IMR-90 (cell line): Measurements from ENCODE around the gene TULP3. TPM values are rescaled to one million over a fixed set of nuclear protein-coding genes. Genes with fewer than 3 reads are reported as not detected.

ENCODE experiments used
- ATAC-seq: fragments of 200-7000 bp; cut with Tn5 transposase; 2 replicates; pipeline ENCODE4 v1.9.1; 2020; ENCODE audit warnings: low read depth, mild to moderate bottlenecking, moderate library complexity
- BruUV-seq: library from RNA; stranded (reverse); fragments of 400-500 nt; replicated peaks from 2 replicates; lab custom pipeline; 2021; lab: Mats Ljungman, UMichigan
- CTCF ChIA-PET: fragments of 300-600 bp; formaldehyde crosslinking; extraction: SDS; loops from one replicate; lab custom pipeline; 2021; ENCODE audit warnings: antibody characterized with exemption; lab: Yijun Ruan, JAX
- POLR2A ChIA-PET: fragments of 300-600 bp; sonication (Branson Sonifier 250); formaldehyde crosslinking; loops from one replicate; lab custom pipeline; 2022; ENCODE audit warnings: antibody characterized with exemption; ENCODE audit not compliant: unreplicated experiment; lab: Charles Lee
- DNase-seq: peaks from one replicate; pipeline ENCODE4 v3.0.0; 2013
- H2AFZ ChIP-seq: replicated peaks from 2 replicates; pipeline ENCODE3; 2013; ENCODE audit warnings: low read length, mild to moderate bottlenecking; ENCODE audit not compliant: poor library complexity
- H2AK5ac ChIP-seq: 2 replicates; pipeline ENCODE4 v1.6.1; 2013; ENCODE audit warnings: low read depth, low read length, inconsistent platforms
- H2AK9ac ChIP-seq: replicated peaks from 2 replicates; pipeline ENCODE3; 2013; ENCODE audit warnings: mild to moderate bottlenecking, low read depth, low read length, moderate library complexity; ENCODE audit not compliant: poor library complexity
- H2BK120ac ChIP-seq: 2 replicates; pipeline ENCODE4 v1.6.1; 2013; ENCODE audit warnings: low read depth, low read length, inconsistent platforms
- H2BK15ac ChIP-seq: 3 replicates; pipeline ENCODE4 v1.6.1; 2013; ENCODE audit warnings: low read depth, low read length, inconsistent platforms
- H2BK20ac ChIP-seq: 2 replicates; pipeline ENCODE4 v1.6.1; 2013; ENCODE audit warnings: low read depth, mild to moderate bottlenecking, inconsistent platforms, low read length, moderate library complexity
- H2BK5ac ChIP-seq: 2 replicates; pipeline ENCODE4 v1.6.1; 2013; ENCODE audit warnings: mild to moderate bottlenecking, low read depth, low read length, inconsistent platforms; ENCODE audit not compliant: poor library complexity, severe bottlenecking
- H3K14ac ChIP-seq: replicated peaks from 2 replicates; pipeline ENCODE4 v1.6.1; 2013; ENCODE audit warnings: low read depth, low read length, inconsistent platforms
- H3K18ac ChIP-seq: 2 replicates; pipeline ENCODE4 v1.6.1; 2013; ENCODE audit warnings: low read depth, low read length, control low read depth
- H3K23ac ChIP-seq: 2 replicates; pipeline ENCODE4 v1.6.1; 2013; ENCODE audit warnings: low read depth, low read length, inconsistent platforms
- H3K27ac ChIP-seq: 2 replicates; pipeline ENCODE4 v1.5.1; 2013; ENCODE audit warnings: mild to moderate bottlenecking, control low read depth, low read length; ENCODE audit not compliant: insufficient read depth
- H3K27me3 ChIP-seq: 2 replicates; pipeline ENCODE4 v1.6.1; 2013; ENCODE audit warnings: low read length; ENCODE audit not compliant: control insufficient read depth, insufficient read depth
- H3K36me3 ChIP-seq: 2 replicates; pipeline ENCODE4 v1.6.1; 2013; ENCODE audit warnings: low read length, mixed read lengths; ENCODE audit not compliant: control insufficient read depth, insufficient read depth
- H3K4ac ChIP-seq: 2 replicates; pipeline ENCODE4 v1.6.1; 2013; ENCODE audit warnings: low read depth, low read length, inconsistent platforms
- H3K4me1 ChIP-seq: 2 replicates; pipeline ENCODE4 v1.6.1; 2013; ENCODE audit warnings: low read length, mixed read lengths; ENCODE audit not compliant: control insufficient read depth, insufficient read depth
- H3K4me2 ChIP-seq: 2 replicates; pipeline ENCODE4 v1.6.1; 2013; ENCODE audit warnings: low read depth, mild to moderate bottlenecking, control low read depth, low read length, moderate library complexity
- H3K4me3 ChIP-seq: 2 replicates; pipeline ENCODE4 v1.5.1; 2013; ENCODE audit warnings: low read depth, mild to moderate bottlenecking, control low read depth, low read length, moderate library complexity; ENCODE audit not compliant: insufficient read depth
- H3K56ac ChIP-seq: 2 replicates; pipeline ENCODE4 v1.6.1; 2013; ENCODE audit warnings: low read length, inconsistent platforms; ENCODE audit not compliant: insufficient read depth; ENCODE audit errors: extremely low read depth
- H3K79me1 ChIP-seq, 2 experiments: 2 replicates each; pipeline ENCODE4 v1.6.1; 2013; ENCODE audit warnings: low read length in 2 of 2, inconsistent platforms in 1 of 2, low read depth in 1 of 2
- H3K9ac ChIP-seq: 2 replicates; pipeline ENCODE4 v1.6.1; 2013; ENCODE audit warnings: low read depth, low read length, control low read depth
- H3K9me1 ChIP-seq: 2 replicates; pipeline ENCODE4 v1.6.1; 2013; ENCODE audit warnings: low read length, inconsistent platforms; ENCODE audit not compliant: insufficient read depth
- H3K9me3 ChIP-seq: 2 replicates; pipeline ENCODE4 v1.6.1; 2013; ENCODE audit warnings: low read length; ENCODE audit not compliant: control insufficient read depth, insufficient read depth
- H4K20me1 ChIP-seq: 2 replicates; pipeline ENCODE4 v1.6.1; 2013; ENCODE audit warnings: low read length, inconsistent platforms; ENCODE audit not compliant: insufficient read depth
- H4K5ac ChIP-seq: 2 replicates; pipeline ENCODE4 v1.6.1; 2013; ENCODE audit warnings: mild to moderate bottlenecking, low read depth, low read length, control low read depth
- H4K8ac ChIP-seq, 2 experiments: 2 replicates each; pipeline ENCODE4 v1.6.1; 2013; ENCODE audit warnings: low read depth in 2 of 2, low read length in 2 of 2, control low read depth in 1 of 2, inconsistent platforms in 1 of 2
- H4K91ac ChIP-seq: 2 replicates; pipeline ENCODE4 v1.6.1; 2013; ENCODE audit warnings: low read depth, low read length, inconsistent platforms; ENCODE audit not compliant: insufficient read depth
- BHLHE40 ChIP-seq: fragments of 150-350 bp; IDR thresholded peaks from 2 replicates; pipeline ENCODE4 v1.6.1; 2016; ENCODE audit warnings: mild to moderate bottlenecking, low read depth, low read length
- FOS ChIP-seq: fragments of 150-350 bp; IDR thresholded peaks from 2 replicates; pipeline ENCODE4 v1.6.1; 2016; ENCODE audit warnings: low read depth, low read length
- MXI1 ChIP-seq: IDR thresholded peaks from 2 replicates; pipeline ENCODE4 v1.6.1; 2012; ENCODE audit warnings: low read depth, mild to moderate bottlenecking, low read length, moderate library complexity, borderline replicate concordance
- POLR2A ChIP-seq: IDR thresholded peaks from 2 replicates; pipeline ENCODE4 v1.6.1; 2012; ENCODE audit warnings: mild to moderate bottlenecking, low read depth, low read length
- WGBS, 2 experiments: methylation state at CpG; one replicate each; pipeline versions ENCODE4 v1.1.5 to v1.1.7; 2013; ENCODE audit warnings: missing lambda C conversion rate in 2 of 2; ENCODE audit not compliant: insufficient read length in 1 of 2; ENCODE audit errors: extremely low coverage in 2 of 2; 5-methylcytosine and 5-hydroxymethylcytosine counted together
- dilution Hi-C: fragments of 300-500 bp; cut with HindIII; formaldehyde crosslinking; loops from one replicate; pipeline ENCODE4 v1.14.3; 2018; ENCODE audit warnings: low sequenced_read_pairs; ENCODE audit not compliant: unreplicated experiment
- in situ Hi-C: fragments of 300-500 bp; cut with MboI; formaldehyde crosslinking; loops from 3 replicates; pipeline ENCODE4 v1.14.3; 2019; ENCODE audit warnings: low sequenced_read_pairs, inconsistent platforms, mixed read lengths
- intact Hi-C: fragments of 100-400 bp; cut with micrococcal nuclease; formaldehyde crosslinking; loops from 2 replicates; pipeline ENCODE4 v1.10.0; 2022
- polyA plus RNA-seq, 3 experiments: library from polyadenylated mRNA; depleted of rRNA; stranded (reverse); fragments of >200 nt; gene quantifications; 2 replicates each; pipeline ENCODE4 v1.2.3, GENCODE V29; 2012; ENCODE audit warnings: low replicate concordance in 1 of 3
- total RNA-seq: library from RNA; depleted of rRNA; stranded (reverse); fragments of >200 nt; gene quantifications from 2 replicates; pipeline ENCODE4 v1.2.3, GENCODE V29; 2012

The TULP3 gene
- total and polyA plus RNA-seq, 2 of the 4 experiments (the other 2 are of a cell fraction): 35.2 to 35.5 TPM

DNA sequence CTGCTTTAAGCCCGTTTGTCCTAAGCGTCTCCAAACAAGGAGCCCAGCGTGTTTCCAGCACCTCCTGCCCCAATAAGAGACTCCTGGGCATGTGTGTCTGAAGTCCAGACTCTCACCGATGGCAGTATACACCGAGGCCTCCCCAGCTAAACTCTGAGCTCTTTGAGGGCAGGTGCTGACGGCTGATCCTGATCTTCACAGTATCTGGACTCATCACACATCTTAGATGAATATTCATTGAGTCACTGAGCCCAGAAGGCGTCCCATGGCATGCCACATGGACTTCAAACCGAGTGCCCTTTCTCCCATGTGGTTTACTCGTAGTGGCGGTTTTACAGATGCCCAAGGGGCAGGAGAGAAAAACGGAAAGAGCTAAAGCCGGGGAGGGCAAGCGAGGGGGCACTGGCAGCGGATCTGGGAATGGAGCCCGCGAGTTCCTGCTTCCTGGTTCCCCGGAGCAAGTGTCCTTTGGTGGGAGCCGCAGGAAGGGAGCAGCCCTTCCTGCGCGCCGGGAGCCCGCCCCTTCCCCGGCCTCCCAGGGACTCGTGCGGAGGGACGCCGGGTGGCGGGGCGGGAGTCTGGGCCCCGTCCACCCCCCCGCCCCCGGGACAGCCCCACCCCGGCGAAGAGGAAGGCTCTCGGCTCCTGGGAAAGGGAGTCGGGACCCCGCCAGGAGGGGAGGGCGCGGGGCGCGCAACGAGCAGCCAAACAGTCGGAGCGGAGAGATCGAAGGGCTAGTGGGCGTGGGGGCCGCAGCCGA, 67.9 kb downstream of the TULP3 start:
- peaks cover 28% of the 10 kb centered on the region for H3K9me1 ChIP-seq
- H3K4ac ChIP-seq: peak overlapping the region; percentile 77
- H3K9ac ChIP-seq: peak overlapping the region; percentile 91
- dilution Hi-C loops: no loop called here
- peak overlapping the region; percentile 73 for H3K4me3 ChIP-seq
- peak overlapping the region; percentile 95 for H3K14ac ChIP-seq
- H2AK9ac ChIP-seq: peak overlapping the region; percentile 75
- peaks cover 15% of the 10 kb centered on the region for H3K4me1 ChIP-seq
- peak overlapping the region; percentile 89 for H4K91ac ChIP-seq
- BruUV-seq: no TSS peak
- ATAC-seq (peak; percentile 77), DNase-seq (peak; percentile 67)
- CTCF ChIA-PET: no interaction called here
- peak overlapping the region; percentile 79 for H2BK120ac ChIP-seq
- peak overlapping the region; percentile 74 to 91 for H4K8ac ChIP-seq
- H4K20me1 ChIP-seq: peaks cover 20% of the 10 kb centered on the region
- intact Hi-C loops: loop anchor here (2.0 kb wide), 1 partner anchor 76 kb away; no protein-coding TSS in a partner anchor
- TF ChIP-seq BHLHE40: peak; percentile 40; the same call in 1 of the 2 replicates
- TF ChIP-seq MXI1: peak; percentile 88; the same call in 1 of the 2 replicates
- no peak for TF ChIP-seq FOS
- peak; percentile 39 for TF ChIP-seq POLR2A
- H3K23ac ChIP-seq: peak overlapping the region; percentile 85
- H3K27me3 ChIP-seq: no peaks in the 10 kb centered on the region
- peaks cover 6 to 51% of the 10 kb centered on the region in 2 experiments; a peak in 3 of 4 replicates for H3K79me1 ChIP-seq
- peak overlapping the region; percentile 84 for H3K18ac ChIP-seq
- POLR2A ChIA-PET: no interaction called here
- H2AFZ ChIP-seq: peak overlapping the region; percentile 92
- H3K4me2 ChIP-seq: peak overlapping the region; percentile 82
- peak overlapping the region; percentile 51 for H3K56ac ChIP-seq
- in situ Hi-C loops: no loop called here
- peak overlapping the region; percentile 3; the same call in 1 of the 2 replicates for H2BK20ac ChIP-seq
- no peaks in the 10 kb centered on the region for H3K36me3 ChIP-seq
- H3K9me3 ChIP-seq: no peaks in the 10 kb centered on the region
- peak overlapping the region; percentile 71; the same call in 2 of the 3 replicates for H2BK15ac ChIP-seq
- peak overlapping the region; percentile 59 for H2AK5ac ChIP-seq
- peak overlapping the region; percentile 87 for H2BK5ac ChIP-seq
- 3% methylated on average over 12 of the region's 48 CpGs; no CpG with 5 or more reads in 1 of the 2 experiments for WGBS, 2 experiments
- peak overlapping the region; percentile 76 for H4K5ac ChIP-seq
- peak overlapping the region; percentile 92 for H3K27ac ChIP-seq
